ENCODE measurements around the gene UBE4B.
"Not testable (repeated sequence)": the region's sequence is repeated elsewhere in the genome, so short reads cannot be mapped to it uniquely, and the experiment has no call there.

The UBE4B gene

DNA sequence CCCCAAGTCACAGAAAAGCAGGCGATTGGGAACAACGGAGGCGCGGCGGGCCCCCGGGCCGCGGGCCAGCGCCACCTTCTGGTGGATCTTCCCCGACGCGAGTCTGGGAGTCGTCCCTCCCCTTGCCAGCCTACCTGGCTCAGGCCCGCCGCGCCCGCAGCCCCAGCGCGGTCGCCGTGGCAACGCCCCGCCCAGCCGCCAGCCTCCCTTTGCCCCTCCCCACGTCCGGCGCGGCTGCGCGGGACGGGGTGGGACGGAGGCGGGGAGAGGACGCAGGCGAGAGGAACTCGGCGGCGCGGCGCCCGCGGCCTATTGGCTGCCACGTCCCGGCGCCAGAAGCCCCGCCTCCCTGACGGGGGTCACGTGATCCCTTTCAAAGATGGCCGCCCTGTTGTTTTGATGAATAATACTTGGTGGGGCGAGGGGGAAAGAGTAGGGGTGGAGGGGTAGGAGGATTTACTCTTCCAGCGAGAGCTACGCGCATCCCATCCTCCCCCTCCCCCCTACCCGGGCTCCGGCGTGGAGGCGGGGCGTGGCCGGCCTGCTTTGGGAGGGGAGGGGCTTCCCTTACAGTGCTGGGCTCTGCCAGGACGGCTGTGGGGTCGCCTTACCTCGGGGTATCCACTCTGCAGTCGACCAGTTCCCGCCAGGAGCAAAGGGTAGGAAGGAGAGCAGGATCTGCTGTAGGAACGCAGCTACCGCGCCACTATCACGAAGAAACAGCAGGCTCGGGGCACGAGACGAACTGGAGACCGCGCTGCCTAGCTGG is at the start of gene UBE4B:
UBE4B (plus strand) TSS at position 369 of the 769 bp plus-strand sequence. CDS start 713 bp downstream, outside the sequence.
- peak; percentile 99 for DNase-seq

DNA sequence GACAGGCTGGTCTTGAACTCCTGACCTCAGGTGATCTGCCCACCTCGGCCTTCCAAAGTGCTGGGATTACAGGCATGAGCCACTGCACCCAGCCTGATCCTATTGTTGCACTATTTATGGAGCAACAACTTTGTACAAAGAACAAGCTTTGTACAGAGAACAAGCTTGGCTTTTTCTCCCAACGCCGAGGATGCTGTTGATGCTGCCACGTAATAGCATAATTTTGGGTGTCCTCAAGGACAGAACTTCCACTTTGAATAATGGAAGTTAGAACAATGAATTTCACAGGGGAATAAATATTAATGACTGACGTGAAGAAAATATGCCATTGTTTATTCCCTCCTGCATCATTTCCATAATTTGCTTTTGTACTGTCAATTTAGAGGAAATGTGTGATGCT is 48.5 kb upstream of the UBE4B start:
- no peak for DNase-seq

DNA sequence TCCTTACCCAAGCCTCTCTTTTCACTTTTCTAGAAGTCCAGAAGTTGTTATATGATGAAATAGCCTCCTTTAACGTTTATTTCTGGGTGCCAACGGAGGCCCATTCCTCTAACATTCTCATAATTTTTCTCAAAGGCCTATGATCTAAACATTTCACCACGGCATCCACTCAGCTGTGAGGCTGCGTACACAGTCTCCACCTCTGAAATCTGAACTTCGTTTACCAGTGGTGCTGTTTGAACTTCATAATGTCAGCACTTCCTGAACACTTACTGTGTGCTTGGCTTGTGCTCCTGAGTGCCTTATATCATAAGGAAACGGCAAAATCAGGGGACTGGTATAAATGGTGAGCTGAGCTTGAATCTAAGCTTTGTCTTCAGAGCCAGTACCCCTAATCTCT is 47.8 kb upstream of the UBE4B start:
- DNase-seq, result no peak

DNA sequence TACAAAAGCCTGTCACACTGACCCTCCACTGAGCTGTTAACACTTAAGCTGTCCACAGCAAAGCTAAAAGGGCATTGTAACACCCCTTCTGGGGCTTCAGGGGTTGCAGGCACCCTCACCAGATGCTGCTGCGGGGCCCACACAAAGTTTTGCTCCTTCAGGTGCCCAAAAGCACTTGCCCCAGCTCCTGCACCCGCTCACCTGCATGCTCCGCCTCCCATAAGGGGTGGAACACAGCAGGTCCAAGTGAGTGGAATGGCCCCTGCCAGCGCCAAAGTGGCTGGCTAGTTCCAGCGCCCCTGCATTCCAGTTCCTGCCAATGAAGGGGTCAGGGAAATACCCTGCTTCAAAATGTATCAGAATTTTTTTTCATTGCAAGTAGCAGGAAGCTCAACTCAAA is 43.0 kb upstream of the UBE4B start:
- no peak for DNase-seq

DNA sequence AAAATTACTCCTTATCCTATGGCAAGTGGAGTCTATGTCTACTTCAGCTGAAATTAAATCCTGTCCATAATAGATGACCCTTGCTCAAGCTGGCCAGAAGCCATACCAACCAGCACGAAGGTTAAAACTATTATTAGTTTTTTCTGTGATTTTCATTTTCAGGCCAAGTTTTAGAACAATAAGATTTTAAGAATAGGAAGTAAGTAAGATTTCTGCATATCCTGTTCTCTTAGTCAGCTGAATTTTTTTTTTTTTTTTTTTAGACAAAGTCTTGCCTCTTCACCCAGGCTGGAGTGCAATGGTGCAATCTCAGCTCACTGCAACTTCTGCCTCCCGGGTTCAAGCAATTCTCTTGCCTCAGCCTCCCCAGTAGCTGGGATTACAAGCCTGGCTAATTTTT is 41.8 kb upstream of the UBE4B start:
- no peak for DNase-seq

DNA sequence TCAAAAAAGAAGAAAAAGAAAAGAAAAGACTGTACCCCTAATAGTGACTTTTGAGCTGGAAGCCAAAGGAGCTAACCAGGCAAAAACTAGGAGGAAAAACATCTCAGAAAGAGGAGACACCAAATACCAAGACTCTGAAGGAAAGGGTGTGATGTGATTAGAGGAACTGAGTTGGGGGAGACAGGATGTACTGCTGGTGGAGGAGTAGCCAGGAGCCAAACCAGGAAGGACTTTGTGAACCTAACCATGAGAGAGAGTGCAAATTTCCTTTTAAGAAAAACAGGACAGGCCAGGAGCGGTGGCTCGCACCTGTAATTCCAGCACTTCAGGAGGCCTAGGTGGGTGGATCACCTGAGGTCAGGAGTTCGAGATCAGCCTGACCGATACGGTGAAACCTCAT is 39.8 kb upstream of the UBE4B start:
- DNase-seq, result no peak

DNA sequence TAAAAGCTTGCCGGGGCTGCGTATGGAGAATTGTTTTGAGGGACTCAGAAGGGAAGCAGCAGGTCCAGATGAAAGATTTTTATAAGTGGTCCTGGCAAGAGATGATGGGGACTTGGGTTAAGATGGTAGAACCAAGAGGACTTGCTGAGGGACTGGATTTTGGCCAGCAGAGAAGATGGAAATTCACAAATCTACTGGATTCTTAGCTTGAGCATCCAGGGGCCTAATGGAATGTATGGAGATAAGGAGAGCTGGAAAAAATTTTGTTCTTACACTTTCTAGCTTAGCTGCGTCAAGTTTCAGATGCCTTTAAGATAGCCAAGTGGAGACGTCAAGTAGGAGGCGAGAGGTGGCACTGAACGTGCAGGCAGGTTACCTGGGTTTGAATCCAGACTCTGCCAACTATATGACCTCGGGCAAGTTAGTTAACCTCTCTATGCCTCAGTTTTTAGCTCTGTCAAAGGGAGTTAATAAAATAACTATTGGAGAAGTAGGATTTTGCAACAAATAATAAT is 39.1 kb upstream of the UBE4B start:
- no peak for DNase-seq

DNA sequence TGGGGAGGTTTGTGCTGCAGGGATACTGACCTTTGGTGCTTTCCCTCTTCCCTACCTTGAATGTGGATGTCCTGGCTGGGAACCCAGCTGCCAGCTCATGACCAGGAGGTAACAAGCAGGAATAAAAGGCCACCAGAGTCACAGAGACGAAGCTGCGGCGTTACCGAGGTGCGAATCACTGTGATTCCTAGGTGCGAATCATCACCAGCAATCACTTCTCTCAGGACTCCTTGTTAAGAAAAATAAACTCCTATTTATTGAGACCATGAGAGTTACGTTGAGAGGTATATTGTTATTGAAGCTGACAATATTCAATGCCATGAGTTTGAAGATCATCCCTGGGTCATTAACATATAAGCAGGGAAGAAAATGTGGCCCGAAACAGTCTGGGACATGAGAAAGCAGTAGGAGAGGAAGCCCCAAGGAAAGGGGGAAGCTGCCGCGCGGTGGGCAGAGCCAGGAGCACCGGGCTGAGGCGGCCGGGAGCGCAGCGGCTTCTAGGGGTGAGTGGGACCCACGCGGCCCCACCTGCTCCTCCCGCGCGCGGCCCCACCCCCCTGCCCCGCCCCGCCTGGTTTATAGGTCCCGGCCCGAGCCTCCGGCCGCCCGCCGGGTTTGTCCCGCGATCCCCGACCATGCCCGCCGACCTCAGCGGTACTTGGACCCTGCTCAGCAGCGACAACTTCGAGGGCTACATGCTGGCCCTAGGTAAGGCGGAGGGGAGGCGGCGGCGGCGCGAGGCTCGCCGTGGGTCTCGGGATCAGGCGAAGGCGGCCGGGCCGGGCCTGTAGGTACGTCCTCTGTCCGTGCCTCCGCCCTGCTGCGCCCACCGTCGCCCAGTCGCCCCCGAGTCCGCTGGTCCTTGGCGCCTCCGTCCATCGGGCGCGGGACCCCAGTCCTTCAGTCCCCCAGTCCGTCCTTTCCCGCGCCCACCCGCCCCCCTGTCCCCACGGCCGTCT is 35.9 kb upstream of the UBE4B start, which contains the start of gene RBP7:
RBP7 (plus strand) TSS at position 605 of the 959 bp plus-strand sequence; CDS start at position 636, 31 bp downstream.
- peak; percentile 28 for DNase-seq

DNA sequence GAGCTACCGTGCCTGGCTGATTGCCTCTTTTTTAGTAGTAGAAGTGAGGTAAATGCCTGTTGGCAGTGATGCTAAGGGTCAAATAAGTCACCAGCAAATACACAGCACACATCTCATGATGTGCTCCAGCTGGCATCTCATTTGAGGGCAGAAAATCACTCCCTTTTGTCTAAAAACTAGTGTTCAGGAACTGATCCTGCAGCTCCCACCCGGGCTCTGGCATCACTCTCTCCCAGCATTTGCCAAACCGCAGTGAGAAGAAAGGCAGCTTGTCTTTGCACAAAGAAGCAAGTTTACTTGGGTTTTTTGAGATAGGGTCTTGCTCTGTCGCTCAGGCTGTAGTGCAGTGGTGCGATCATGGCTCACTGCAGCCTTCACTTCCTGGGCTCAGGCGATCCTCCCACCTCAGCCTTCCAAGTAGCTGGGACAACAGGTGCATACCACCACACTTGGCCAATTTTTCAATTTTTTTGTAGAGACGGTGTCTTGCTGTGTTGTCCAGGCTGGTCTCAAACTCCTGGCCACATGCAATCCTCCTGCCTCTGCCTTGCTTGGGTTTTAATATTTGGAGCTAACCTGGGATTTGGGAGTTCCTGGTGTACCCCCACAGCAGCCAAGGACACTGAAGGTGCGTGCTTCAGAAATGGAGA is 31.6 kb upstream of the UBE4B start:
- DNase-seq, result no peak

DNA sequence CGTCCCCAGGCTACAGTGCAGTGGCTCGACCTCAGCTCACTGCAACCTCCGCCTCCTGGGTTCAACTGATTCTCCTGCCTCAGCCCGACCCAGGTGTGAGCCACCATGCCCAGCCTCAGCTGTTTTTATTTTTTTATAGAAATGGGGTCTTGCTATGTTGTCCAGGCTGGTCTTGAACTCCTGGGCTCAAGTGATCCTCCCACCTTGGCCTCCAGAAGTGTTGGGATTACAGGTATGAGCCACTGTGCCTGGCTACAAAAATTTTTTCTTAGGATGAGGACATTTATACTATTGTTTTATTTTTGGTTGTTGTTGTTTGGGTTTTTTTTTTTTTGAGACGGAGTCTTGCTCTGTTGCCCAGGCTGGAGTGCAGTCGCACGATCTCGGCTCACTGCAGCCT is 27.5 kb upstream of the UBE4B start:
- not testable (repeated sequence) for DNase-seq

DNA sequence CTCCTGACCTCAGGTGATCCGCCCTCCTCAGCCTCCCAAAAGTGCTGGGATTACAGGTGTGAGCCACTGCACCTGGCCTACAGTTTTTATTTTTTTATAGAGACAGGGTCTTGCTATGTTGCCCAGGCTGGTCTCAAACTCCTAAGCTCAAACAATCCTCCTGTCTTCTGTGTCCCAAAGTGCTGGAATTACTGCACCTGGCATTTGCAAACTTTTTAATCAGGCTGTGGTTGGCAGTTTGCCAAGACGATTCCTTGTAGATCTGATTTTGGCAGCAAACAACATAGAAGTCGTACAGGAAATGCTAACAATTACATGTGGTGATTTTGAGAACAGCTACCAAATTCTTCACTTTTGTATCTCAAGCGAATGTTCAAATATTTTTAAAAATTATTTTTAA is 25.6 kb upstream of the UBE4B start:
- DNase-seq, result no peak

DNA sequence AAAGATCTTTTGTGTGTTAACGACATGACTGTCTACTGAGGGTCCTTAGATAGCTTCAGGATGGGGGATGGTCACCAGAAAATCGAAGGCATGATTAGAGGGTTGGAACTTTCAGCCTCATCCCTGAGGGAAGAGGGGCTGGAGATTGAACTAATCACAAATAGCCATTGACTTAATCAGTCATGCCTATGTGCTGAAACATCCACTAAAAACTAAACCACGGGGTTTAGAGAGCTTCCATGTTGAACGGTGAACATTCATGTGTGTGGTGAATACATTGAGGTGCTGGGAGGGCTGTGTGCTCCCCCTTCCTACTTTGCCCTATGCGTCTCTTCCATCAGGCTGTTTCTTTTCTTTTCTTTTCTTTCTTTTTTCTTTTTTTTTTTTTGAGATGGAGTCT is 18.7 kb upstream of the UBE4B start:
- DNase-seq, result no peak

DNA sequence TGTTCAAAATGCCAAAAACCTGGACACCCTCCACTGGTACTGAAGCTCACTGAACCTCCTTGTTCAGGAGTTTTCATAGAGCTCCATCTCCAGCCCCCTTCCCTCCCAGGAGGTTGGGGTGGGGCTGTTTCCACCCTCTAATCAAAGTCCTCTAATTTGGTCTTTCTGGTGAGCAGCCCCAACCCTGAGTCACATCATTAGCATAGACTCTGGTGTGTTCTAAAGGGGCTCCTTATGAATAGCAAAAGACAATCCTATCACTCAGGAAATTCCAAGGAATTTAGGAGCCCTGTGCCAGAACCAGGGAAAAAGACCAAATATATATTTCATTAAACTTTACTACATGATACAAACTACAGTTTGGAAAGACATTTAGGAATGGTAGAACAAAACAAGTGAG is 13.2 kb upstream of the UBE4B start:
- DNase-seq, result no peak

DNA sequence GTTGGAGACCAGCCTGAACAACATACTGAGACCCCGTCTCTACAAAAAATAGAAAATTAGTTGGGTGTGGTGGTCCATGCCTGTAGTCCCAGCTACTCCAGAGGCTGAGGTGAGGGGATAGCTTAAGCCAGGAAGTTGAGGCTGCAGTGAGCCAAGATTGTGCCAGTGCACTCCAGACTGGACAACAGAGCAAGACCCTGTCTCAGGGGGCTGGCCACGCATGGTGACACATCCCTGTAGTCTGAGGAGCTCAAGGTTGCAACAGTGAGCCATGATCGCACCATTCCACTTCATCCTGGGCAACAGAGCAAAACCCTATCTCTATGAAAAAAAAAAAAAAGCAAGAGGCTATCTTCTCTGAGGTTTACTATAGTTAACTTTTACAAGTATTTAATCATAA is 12.7 kb upstream of the UBE4B start:
- DNase-seq, result no peak

DNA sequence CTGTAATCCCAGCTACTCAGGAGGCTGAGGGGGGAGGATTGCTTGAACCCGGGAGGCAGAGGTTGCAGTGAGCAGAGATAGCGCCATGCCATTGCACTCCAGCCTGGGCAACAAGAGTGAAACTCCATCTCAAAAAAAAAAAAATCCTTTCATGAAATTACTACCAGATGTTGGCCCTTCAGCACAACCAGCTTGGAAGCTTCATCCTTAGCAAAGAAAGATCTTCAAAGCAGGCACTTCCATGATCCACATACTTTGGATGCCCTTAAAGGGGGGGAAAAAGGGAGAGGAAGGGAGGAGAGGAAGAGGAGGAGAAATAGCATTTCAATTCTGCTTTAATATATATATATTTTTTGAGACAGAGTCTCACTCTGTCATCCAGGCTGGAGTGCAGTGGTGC is 12.1 kb upstream of the UBE4B start:
- DNase-seq, result not testable (repeated sequence)

DNA sequence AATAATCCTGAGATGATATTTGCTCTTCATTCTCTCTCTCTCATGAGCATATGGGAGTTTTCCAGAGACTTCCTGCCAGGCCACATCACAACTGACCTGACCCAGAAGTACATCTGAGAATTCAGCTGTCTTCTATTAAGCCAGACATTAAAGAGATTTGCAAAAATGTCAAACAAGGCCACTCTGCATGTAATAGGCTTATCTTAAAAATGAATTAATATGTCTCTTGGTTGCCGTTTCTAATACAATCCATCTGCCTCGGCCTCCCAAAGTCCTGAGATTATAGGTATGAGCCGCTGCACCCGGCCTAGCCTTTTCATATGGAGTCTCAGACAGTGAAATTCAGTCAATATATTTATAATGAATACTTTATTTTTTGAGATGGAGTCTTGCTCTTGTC is 10.8 kb upstream of the UBE4B start:
- not testable (repeated sequence) for DNase-seq

DNA sequence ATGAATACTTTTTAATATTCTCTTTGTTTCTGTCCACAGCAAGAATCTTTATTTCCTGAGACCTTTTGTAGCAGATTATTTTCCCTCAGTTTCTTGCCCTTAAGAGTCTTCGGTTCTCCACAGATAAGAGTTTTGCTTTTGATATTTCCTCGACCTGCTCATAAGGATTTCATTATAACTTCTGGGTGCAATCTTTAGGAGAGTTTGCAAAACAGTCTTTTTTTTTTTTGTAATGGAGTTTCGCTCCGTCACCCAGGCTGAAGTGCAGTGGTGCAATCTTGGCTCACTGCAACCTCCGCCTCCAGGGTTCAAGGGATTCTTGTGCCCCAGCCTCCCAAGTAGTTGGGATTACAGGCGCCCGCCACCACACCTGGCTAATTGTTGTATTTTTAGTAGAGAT is 10.1 kb upstream of the UBE4B start:
- DNase-seq, result no peak

DNA sequence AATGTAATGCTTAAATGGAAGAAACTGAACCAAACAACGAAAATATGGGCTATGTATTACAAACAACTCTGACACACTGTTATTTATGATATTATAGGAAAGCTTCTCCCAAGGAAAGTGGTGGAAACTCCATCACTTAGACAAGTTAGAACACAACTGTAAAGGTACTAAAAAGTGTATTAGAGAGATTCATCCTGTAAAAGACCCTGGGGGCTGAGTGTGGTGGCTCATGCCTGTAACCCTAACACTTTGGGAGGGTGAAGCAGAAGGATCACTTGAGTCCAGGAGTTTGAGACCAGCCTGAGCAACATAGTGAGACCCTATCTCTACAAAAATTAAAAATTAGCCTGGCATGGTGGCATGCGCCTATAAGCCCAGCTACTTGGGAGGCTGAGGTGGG is 7.4 kb upstream of the UBE4B start:
- DNase-seq, result no peak

DNA sequence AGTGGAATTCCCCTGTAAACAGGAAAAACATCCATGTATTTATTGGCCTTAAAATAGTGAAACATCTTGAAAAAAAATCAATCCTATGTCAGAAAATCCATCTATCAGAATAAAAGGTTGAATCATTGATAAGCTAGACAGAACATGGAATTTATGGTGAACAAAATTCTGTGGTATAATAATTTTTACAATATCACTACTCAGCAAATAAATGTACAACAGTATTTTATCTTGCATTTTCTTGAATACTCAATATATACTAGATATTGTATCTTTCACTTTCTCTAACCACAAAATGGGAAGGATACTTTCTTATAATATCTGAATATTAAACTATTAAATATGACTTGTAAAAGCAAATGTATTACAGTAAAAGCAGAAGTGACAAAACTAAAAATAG is 5.7 kb upstream of the UBE4B start:
- DNase-seq, result no peak

DNA sequence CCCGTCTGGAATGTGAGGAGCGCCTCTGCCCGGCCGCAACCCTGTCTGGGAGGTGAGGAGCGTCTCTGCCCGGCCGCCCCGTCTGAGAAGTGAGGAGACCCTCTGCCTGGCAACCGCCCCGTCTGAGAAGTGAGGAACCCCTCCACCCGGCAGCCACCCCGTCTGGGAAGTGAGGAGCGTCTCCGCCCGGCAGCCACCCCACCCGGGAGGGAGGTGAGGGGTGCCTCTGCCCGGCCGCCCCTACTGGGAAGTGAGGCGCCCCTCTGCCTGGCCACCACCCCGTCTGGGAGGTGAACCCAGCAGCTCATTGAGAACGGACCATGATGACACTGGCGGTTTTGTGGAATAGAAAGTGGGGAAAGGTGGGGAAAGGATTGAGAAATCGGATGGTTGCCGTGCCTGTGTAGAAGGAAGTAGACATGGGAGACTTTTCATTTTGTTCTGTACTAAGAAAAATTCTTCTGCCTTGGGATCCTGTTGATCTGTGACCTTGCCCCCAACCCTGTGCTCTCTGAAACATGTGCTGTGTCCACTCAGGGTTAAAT is 3.7 kb upstream of the UBE4B start:
- not testable (repeated sequence) for DNase-seq

DNA sequence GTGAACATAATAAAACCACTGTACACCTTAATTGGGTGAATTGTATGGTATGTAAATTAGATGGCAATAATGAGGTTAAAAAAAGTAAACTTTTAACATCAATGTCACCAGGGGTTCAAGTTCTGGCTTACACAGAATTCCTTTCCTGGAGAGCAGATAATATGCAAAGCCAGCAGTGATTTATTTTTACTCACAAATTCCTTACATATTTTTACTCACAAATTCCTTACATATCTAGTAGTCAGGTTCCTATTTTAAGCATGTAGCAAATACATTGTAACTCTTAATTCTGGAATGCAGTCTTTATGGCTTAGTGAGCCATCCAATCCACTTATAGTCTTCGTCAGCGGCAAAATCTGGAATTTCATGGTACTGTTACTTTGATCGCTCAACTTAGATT is 1.3 kb upstream of the UBE4B start:
- no peak for DNase-seq

DNA sequence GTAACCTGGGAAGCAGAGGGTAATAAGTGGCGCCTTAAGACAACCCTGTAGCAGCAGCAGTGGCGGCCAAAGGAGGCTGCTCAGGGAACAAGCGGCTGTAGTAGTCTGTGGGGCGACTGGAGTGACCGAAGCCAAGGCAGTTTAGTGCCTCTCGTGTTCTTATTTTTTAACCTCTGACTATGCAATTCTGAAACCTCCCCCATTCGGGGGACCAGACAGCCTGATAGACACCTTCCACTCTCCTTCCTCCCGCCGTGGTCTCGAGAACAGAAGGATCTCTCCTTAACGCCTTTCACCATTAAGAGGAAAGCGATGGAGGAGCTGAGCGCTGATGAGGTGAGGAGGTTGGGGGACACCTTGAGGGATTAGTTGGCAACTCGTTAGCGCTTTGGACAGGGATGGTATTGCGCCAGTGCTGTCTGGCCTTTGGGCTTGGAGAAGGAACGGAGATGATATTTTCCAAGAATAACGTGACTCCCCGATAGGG is 644 bp downstream of the UBE4B start:
- peak; percentile 45 for DNase-seq

DNA sequence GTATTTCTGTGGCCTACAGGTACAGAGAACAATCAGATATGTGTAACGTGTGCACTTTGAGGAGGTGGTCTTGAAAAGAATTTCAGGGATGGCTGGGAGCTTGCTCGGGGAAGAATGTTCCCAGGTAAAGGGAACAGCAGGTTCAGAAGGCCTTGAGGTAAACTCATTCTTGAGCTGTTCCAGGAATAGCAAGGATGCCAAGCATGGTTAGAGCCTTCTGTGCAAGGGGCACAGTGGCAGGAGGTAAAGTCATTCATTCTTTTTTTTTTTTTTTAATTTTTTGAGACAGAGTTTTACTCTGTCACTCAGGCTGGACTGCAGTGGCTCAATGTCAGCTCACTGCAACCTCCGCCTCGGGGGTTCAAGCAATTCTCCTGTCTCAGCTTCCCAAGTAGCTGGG is 10.0 kb downstream of the UBE4B start:
- DNase-seq, result no peak

All from stimulated activated CD8-positive, alpha-beta memory T cell treated with anti-CD3 and anti-CD28 coated beads, Interleukin-4, amount 100 ng/mL, for 48 hours (primary cell).